ENCODE measurements around the gene PEDS1.
"Not testable (repeated sequence)": the region's sequence is repeated elsewhere in the genome, so short reads cannot be mapped to it uniquely, and the experiment has no call there.

Gene PEDS1

DNA sequence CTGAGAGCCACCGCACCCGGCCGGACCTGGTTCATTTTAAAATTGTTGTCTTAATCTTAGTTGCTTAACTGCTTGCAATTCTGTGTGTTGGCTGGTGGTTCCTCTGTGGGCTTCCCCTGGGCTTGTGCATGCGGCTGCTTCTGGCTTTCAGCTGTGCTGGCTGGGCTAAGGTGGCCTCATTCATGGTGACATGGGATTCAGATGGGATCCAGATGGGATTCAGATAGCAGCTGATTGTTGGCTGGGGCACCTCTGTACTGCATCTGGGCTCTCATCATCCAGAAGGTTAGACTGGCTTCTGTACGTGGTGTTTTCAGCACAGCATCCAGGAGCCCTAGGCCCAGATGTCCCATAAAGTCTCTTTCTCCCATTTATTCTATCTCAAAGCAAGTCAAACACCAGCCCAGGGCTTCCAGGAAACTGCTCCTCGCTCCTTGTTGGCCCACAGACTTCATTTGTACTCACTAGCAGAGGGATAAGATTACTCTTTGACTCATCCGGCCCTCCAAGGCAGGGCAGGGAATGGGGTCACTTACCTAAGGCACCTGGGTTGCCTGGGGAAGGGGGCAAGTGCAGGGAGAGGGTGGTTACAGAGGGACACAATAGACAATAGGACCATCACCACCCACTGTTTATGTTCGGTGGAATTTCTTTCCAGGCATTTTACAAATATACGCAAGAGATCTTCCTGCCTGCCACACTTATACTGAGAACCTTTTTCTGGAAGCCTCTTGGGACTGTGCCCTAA lies 10.2 kb upstream of the PEDS1 start:
- DNase-seq (ENCODE audit: low read depth in 3 of 3) = no peak

DNA sequence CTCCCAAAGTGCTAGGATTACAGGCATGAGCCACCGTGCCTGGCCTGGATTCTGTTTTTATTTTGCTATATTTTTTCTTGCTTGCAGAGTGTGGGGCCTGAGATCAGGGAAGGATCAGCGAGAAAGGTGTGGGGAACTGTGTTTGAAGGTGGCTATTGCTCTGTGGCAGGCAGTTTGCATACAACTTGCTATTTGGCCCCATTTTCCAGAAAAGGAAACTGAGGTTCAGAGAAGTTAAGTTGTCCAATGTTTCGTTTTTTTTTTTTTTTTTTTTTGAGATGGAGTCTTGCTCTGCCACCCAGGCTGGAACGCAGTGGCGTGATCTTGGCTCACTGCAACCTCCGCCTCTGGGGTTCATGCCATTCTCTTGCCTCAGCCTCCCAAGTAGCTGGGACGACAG lies 8.0 kb upstream of the PEDS1 start:
- not testable (repeated sequence) for DNase-seq (ENCODE audit: low read depth in 3 of 3)

DNA sequence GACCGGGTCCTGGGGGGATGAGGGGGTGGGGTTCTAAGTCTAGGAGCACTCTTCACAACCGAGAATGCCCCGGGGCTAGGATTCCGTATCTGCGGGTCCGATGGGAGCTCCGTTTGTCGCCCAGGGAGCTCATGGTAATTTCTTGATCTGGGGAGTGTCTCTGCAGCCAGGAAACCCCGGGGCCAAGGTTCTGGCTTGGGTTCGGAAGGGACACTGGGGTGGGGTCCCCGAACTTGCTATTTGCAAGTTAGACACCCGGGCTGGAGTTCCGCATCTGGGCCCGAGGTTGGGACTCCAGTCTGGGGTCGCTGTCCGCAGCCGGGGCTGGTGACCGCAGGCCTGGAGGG lies 397 bp downstream of the PEDS1 start:
- no peak for DNase-seq (ENCODE audit: low read depth in 3 of 3)

DNA sequence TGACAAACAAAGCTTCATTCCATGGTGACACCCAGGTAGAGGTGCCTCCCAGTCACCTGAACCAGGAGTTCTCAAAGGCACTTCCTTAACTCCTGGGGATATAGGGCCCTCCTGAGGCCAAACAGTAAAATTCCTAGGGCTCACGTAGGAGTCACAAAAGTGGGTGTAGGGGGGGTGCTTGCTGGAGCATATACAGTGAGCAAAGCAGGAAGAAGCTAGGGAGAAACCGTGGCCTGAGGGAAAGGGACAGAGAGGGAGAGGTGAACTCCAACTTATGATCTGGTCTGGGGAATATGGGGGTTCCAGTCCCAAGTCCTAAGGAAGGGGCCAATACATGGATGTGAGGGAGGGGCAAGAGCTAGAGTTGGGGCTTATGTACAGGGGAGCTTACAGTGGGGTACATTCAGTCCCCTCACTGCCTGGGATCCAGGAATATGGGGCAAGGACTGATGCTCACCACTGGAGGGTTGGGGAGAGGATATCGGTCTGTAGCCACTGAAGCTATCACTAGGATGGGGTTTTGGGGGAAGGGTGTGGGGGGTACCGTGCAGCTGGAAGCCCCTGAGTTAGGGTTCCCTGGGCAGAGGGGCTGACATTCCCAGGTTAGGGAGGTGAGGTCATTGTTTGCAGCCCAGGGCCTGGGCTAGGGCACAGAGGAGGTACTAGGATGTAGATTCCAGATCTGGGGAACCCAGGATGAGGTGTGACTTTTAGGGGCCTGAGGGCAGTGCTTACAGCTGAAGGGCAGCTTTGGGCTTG lies 950 bp downstream of the PEDS1 start:
- DNase-seq (ENCODE audit: low read depth in 3 of 3) = no peak

DNA sequence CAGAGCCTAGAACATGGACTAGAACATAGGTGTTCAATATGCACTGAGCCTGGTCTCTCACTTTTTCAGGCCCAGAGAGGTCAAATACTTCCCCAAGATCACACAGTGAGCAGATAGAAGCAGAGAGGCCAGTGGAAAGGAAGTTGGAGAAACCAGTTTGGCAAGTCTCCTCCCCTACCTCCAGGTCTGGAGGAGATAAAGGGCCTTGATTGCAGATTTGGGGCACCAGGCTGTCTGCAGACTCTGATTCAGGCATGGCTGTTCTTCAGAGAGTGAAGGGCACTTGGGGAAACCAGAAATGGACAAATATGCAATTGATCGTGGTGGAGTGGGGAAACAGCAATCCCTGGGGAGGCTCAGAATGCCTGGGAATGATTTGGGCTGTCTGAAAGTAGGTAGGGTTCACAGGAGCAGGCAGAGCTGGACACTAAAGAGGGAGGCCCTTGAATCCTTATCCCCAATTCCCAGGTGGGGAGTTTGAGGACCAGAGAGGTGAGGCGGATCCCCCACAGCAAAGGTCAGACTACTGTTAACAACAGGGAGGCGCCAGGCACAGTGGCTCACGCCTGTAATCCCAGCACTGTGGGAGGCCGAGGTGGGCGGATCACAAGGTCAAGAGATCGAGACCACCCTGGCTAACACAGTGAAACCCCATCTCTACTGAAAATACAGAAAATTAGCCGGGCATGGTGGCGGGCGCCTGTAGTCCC lies 2.3 kb downstream of the PEDS1 start:
- DNase-seq (ENCODE audit: low read depth in 3 of 3) = no peak

DNA sequence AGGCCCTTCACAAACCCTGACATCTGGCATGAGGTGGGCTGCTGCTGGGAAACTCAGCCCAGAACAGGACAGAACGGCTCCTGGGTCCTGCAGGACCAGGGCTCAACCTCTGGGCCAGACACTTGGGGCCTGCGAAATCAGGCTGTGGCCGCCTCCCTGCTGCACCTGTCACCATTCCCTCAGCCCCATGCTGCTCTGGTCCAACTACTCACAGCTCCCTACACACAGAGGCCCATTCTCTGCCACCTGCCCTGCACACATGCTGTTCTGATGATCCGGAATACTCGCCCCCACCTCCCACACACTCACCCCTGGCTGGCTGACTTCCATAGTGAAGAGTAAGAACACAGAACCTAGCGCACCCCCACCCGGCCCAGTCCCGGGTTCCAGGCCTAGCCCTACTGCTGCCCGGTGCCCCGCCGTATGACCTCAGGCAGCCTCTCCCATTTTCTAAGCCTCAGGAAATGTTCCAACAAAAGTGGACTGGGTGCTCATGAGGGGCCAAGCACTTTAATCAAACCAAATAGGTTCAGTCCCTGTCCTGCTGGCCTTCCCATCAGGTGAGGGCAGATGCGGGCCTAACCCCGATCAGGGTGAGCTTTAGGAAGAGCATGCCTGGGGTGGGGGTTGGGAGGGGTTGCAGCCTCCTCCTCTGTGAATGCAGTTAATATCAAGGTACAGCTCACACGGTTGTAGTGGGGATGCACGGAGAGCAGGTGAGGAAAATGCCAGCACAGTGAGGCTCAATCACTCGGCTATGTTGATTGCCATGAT lies 3.9 kb downstream of the PEDS1 start:
- no peak for DNase-seq (ENCODE audit: low read depth in 3 of 3)

DNA sequence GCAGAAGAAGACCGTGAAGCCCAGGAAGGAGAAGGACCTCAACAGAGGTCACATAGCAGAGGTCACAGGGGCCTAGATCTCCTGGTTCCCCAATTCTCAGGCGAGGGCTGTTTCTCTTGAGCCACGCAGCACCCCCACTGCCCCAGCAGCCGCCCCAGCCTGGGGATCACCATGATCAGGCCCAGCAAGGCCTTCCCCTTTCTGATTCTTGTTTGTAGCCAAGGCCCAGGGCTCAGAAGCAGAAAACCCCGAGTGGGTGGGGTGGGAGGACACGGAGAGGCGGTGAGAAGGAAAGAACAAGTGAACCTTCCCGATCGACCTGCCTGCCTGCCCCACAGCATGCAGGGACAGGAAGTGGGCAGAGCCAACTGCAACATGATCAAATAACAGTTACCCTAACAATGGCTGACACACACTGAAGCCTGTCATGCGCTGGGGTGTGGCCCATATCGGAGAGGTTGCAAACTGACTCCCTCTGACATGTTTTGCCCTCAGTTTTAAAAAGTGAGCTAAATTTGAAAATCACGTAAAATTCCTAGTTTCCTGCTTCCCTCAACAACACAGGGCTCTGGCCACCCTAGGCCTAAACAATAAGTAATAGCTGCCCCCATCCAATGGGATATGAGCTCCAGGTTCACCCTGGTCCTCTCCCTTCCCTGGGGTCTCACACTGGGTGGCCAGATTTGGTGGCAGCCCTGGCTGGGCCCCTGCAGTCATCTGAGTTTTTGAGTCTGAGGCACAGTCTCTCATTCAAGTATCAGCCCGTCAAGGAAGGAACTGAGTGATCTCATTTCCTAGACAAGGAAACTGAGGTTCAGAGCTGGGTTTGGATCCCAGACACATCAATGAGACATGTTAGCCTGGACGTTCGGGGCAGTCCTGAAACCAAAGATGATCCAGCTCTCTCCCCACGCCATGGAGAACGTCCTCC lies 6.5 kb downstream of the PEDS1 start:
- peak; percentile 52 to 76 (median 69) for DNase-seq (ENCODE audit: low read depth in 3 of 3)

DNA sequence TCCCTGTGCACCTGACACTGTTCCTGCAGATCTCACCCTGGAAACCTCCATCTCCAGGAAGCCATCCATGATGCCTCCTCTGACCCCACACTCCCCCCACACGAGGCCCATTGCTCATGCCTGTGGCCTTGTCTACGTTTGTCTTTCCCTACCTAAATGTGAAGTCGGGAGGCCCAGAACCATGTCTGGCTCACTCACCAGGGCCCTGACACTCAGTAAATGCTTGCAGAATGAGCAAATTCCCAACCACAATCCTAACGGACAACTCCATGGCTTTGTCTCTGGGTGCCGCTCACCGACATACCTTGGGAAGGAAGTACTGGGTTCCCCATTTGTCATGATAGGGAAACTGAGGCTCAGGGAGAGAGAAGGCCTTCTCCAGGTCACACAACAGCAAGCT lies 7.3 kb downstream of the PEDS1 start:
- DNase-seq (ENCODE audit: low read depth in 3 of 3) = no peak

DNA sequence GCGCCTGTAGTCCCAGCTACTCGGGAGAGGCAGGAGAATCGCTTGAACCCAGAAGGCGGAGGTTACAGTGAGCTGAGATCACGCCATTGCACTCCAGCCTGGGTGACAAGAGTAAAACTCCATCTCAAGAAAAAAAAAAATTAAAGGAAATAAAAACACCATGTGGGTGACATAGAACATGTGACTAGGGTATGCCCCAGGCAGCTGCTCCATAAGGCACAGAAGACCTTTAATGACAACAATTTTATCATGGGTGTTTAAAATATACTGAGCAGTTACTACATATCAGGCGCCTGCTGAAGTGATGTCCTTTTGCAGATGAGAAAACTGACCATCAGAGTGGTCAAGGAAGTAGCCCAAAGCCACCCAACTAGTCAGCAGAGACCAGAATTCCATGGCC lies 8.0 kb downstream of the PEDS1 start:
- DNase-seq (ENCODE audit: low read depth in 3 of 3) = no peak

DNA sequence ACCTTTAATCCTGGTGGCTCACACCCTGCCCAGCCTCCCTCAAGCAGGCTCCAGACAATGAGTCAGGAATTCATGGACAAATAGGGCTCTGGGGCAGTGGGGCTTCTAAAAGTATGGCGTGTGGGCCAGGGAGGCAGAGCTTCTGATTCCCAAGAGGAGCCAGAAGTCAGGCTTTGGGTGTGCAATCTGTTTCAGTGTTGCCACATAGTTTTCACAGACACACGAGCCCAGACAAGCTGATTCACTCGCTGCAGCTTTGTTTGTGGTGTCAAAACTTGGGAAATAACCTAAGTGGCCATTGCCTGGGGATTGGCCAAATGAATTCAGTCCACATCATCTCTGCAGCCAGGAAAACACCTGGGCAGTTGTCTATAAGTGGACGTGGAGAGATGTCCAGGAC lies 9.2 kb downstream of the PEDS1 start:
- DNase-seq (ENCODE audit: low read depth in 3 of 3) = no peak

DNA sequence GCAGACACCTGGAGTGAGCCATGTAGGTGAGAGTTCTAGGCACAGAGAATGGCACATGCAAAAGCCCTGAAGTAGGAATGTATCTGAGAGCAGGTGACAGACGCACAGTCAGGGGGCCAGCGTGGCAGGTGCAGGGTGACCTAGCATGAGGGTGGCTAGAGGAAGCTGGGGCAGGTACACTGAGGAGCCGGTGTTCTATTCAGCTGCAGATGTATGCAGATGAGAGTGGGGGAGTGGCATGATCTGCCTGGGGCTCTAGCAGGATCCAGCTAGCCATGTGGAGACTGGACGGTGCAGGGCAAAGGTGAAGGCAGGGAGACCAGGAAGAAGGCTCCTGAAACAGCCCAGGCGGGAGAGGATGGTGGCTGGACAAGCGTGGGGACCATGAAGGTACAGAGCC lies 10.7 kb downstream of the PEDS1 start:
- no peak for DNase-seq (ENCODE audit: low read depth in 3 of 3)

DNA sequence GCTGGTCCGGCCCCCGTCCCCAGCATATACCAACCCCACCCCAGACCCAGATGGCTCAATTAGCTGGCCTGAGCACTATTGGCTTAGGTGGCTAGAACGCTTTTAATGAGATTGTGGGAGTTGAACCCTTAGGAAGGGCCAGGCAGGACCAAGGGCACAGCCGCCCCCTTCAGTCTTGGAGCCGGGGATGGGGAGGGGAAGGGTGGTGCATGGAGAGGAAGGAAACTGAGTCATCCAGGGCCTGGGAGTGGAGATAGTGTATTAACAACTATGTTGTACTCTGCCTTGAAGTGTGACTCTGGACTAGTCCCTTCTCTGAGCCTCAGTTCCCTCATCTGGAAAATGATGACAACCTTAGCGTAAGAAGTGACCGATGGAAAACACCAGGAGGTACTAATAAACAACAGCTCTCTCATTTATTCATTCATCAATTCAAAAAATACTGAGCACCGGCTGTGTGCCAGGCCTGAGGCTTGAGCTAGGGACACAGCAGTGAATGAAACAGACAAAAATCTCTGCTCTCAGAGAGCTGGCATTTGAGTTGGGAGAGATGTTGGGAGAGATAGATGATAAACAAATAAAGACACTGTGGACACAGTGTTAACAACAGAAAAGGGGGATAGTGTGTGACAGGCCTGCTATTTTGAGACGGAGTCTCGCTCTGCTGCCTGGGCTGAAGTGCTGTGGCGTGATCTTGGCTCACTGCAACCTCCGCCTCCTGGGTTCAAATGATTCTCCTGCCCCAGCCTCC lies 11.5 kb downstream of the PEDS1 start:
- no peak for DNase-seq (ENCODE audit: low read depth in 3 of 3)

DNA sequence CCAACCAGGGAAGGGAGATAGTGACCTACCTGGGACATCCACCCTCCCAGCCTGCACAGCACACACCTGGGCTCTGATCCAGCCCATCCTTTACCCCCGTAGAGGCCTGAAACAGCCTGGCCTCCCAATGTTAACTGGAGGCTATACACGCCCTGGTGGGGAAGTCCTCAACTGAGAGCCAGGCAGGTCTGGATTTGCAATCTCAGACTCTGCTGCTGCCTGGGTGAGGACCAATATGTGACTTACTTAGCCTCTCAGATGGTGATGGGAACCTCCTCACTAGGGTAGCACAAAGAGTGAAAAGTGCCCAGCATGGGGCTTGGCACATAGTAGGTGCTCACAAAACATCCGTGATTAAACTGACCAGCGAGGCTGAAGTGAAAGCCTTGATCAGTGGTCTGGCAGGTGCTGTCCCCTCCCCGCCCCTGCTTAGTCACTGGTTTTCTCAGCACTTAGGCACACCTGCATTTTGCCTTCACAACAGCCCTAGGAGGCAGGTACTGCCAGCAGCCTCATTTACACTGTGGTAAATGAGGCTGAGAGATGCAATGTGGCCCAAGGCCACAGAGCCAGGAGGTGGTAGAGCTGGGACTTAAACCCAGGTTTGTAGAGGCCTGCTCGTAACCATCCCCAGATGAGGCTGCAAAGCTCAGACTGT lies 12.4 kb downstream of the PEDS1 start:
- no peak for DNase-seq (ENCODE audit: low read depth in 3 of 3)

DNA sequence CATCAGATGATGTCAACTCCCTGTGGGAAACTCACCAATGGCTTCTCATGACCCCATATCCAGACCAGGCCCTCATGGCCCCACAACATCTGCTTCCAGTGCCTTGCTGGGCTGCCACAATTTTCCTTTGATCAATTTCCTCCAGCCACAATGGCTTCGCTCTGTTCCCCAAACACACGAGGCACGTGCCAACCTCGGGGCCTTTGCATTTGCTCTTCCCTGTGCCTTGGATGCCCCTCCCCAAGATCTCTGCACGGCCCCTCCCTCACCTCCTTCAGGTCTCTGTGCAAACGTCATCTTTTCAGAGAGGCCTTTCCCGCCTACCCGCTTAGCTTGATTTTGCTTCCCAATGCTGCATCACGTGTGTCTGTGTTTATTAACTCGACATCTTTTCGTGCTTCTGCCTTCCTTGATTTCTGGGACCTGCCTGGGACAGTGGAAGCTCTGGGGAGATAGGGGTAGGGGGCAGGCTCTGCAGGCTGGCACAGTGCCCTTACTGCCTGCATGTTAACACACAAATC lies 13.1 kb downstream of the PEDS1 start:
- no peak for DNase-seq (ENCODE audit: low read depth in 3 of 3)

DNA sequence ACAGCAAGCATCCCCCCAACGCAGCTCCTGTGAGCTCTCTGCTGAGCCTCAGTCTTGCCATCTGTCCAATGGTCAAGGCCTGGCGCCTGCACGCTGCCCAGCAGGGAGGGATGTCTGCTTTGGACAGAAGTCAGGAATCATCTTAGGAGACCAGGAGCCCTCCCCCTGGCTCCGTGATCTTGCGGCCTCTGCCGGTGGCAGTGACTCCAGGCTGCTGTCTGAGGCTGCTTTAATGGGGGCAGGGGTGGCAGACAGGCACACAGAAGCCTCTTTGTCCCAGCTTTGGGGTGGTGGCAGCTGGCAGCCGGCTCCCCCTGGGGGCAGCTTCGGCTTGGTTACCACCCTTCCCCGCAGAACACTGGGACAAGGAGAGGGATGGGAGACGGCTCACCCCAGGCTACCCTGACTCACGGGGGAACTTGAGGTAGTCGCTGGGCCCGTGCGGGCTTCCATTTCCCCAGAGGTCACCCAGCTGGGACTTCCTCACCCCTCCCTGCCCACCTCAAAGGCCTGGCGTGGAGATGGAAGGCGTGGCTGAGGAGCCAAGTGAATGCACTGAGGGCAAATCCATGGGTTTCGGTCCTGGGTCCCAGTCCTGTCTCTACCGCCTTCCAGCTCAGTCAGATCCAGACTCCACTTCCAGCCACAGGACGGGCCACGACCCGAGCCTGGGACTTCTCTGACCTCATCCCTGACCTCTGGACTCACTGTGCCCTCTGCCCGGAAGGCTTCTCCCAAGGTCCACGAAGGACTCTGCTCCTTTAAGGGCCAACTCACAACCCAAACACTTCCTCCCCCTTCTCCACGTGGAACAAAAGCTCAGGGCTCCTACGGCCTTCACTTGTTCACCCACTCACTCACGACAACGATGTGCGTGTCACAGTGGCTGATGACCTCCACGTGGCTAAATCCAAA lies 14.8 kb downstream of the PEDS1 start:
- no peak for DNase-seq (ENCODE audit: low read depth in 3 of 3)

DNA sequence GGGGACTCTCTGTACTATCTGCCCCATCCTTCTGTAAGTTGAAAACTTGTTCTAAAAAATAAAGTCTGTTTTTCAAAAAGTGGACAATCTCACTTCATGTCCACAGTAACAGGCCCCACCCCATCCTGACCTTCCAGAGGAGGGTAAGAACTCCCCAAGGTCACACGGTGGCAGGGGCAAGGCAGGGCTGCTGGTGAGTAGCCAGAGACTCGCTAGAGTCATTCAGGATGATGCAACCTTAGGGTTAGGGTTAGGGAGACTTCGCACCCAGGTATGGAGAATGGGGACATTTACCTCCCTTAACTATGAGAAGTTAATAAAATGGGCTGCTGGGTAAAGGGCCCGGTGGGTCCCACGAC lies 15.4 kb downstream of the PEDS1 start:
- no peak for DNase-seq (ENCODE audit: low read depth in 3 of 3)

DNA sequence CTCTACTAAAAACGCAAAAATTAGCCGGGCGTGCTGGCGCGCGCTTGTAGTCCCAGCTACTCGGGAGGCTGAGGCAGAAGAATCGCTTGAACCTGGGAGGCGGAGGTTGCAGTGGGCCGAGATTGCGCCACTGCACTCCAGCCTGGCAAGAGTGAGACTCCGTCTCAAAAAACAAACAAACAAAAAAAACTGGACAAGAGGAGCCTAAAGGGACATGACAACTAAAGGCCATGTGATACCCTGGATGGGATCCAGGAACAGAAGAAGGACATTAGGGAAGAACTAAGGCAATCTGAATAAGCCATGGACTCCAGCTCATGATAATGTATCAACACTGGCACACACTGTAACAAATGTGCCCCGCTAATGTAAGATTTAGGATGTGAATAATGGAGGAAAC lies 15.8 kb downstream of the PEDS1 start:
- DNase-seq (ENCODE audit: low read depth in 3 of 3) = not testable (repeated sequence)

DNA sequence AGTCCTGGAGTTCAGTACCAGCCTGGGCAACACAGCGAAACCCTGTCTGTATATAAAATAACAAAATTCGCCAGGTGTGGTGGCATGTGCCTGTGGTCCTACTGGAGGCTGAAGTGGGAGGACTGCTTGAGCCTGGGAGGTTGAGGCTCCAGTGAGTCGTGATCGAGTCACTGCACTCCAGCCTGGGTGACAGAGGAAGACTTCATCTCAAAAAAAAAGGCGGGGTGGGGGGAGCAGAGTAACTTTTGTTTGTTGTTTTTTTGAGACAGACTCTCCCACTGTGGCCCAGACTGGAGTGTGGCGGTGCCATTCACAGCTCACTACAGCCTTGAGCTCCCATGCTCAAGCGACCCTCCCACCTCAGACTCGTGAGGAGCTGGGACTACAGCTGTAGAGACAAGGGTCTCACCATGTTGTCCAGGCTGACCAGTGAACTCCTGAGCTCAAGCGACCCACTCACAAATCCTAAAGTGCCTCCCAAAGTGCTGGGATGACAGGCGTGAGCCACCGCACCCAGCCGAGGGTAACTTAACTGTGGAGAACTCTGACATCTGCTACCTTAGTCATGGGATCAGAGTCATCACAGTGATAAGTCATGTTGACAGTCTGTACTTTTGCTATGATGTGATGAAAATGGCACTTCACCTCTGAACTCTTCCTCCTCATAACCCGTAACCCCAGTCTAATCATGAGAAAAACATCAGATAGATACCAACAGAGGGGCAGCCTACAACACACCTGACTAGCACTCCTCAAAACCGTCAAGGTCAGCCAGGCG lies 16.5 kb downstream of the PEDS1 start:
- no peak for DNase-seq (ENCODE audit: low read depth in 3 of 3)
